ENCODE results near the gene PIAS4.

PIAS4 gene

GRCh38 chr19:3977242-3978143 lies 30.0 kb upstream of the PIAS4 start:
- peak; percentile 44 for DNase-seq

DNA sequence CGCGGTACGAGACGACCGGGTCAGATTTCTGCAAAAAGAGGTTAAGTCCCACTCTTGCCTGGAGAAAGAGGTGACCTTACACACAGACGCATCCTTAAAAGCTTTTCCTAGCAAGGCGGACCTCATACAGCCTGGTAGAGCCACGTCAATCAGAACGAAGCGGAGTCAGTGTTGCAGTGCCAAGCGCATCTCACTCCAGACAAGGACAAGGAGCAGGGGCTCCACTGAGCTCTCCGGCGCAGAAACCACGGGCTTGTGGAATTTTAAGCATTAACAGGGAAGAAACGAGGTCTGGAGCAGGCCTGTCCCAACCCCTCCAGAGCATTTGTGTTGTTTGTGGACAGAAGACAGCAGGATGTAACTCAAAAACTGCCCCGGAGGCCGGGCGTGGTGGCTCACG lies 29.4 kb upstream of the PIAS4 start:
- DNase-seq: no peak

DNA sequence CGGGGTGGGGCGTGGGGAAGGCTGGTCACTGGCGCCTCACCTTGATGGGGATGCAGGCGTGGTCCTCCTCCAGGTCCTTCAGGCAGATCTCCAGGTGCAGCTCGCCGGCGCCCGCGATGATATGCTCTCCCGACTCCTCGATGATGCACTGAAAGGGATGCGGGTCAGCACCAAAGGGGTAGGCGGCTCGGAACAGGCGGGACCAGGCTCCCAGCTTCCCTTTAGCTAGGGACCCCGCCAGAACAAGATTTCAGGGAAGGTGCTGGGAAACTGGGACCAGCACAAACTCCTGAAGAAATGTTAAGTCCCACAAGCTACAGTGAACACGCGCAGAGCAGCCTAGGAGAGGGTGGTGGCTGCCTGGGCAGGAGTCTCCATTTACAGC lies 28.3 kb upstream of the PIAS4 start:
- peak; percentile 25 for DNase-seq

DNA sequence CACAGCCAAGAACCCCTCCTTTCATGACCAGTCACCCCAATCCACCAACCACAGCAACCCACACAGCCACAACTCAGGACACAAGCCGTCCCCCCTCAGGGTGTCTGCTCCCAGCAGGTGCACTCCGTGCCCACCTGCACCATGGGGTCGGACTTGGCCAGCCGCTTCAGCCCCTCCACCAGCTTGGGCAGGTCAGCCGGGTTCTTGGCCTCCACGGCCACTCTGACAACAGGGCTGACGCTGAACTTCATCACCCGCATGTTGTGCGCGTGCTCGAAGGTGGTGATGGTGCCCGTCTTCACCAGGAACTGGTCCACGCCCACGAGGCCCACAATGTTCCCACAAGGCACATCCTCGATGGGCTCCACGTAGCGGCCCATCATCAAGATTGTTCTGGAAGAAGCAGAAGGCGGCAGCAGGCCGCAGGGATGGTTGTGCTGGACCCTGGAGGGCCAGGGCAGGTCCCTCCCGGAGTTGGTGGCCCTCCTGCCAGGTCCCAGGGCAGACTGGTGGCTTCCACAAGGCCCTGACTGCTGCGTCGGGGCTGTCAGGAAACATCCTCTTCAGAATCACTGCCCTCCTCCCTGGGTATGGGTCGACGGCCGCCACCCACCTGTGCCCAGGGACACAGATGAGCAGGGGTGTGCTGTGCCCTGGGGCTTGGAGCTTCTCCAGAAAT lies 27.7 kb upstream of the PIAS4 start:
- peak; percentile 38 for DNase-seq

DNA sequence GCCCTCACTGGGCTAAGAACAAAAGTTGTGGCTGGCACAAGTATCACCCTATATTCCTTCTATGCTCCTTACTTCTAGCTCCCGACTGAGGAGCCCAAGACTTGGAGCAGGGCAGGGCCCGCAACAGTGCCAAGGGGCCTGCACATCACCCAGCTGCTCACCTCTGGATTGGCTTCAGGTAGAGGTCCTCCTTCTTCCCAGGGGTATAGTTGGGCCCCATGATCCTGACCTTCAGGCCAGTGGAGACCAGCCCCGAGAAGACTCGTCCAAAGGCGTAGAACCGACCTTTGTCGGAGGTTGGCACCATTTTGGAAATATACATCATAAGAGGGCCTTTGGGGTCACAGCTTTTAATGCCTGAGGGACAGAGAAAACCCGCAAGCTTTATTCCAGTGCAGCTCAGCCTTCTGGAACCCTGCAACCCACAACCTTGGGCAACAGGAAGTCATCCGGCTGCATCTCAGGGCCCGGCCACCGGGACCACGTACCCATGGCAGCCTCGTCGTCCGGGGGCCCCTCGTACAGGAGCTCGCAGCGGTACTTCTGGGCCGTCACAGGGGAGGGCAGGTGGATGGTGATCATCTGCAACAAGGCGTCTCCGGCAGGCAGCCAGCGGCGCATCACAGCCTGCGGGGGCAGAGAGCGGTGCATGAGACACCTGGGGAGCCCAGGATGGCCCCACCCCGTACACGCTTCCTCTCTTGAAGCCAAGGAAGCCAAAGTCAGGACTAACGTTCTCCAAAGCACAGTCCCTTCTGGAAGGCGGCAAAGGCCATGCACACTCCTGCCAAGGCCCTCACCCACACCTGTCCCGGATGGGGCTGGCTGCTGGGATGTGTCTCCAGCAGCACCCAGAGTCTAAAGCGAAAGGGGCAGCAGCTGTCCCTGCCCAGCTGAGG lies 26.9 kb upstream of the PIAS4 start:
- DNase-seq: peak; percentile 30

GRCh38 chr19:3981373-3981735 lies 26.2 kb upstream of the PIAS4 start:
- no peak for DNase-seq

GRCh38 chr19:3981736-3982681 lies 25.5 kb upstream of the PIAS4 start:
- DNase-seq: no peak

GRCh38 chr19:3982701-3983541 lies 24.6 kb upstream of the PIAS4 start:
- DNase-seq: no peak

GRCh38 chr19:3983542-3983914 lies 24.0 kb upstream of the PIAS4 start:
- no peak for DNase-seq

GRCh38 chr19:3983936-3984583 lies 23.5 kb upstream of the PIAS4 start:
- DNase-seq: no peak

- no peak for DNase-seq
These were observed 23.0 kb upstream of the PIAS4 start for GRCh38 chr19:3984584-3984907.

DNA sequence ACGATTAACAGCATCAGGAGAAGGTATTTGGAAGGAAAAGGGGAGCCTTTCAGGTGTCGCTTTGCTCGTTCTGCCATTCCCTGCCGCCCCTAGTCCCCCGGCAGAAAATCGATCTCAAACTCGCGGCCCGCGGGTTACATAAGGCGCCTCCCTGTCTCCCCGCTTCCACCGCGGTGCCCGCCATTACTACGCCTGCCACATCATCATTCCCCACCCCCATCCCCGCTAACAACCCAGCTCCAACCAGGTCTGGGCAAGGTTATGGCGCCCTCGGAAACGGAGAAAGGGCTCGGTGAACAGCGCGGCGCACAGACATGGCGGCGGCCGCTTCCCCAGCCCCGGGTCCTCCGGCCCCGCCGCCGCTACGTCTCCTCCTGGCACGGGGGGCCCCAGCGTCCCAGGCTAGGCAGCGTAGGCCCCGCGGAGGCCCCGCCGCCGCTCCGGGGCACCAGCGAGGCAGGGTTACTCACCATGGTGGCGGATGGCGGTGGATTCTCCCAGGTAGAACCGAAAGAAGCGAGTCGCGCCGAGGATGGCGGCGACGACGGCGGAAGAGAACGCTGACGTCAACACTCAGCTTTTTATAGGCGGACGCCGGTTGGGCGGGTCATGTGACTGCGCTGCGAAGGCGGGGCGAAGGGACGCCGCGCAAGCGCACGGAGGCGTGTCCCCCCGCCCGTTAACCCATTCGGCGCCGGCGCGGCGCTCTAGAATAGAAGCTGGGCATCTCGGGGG lies 22.5 kb upstream of the PIAS4 start, which contains the start of gene EEF2:
Gene EEF2, minus strand, starts transcription at position 556 of the 735 bp plus-strand sequence. Its CDS starts 83 bp downstream, at position 473.
- peak; percentile 95 for DNase-seq

GRCh38 chr19:3985643-3986259 lies 21.8 kb upstream of the PIAS4 start:
- DNase-seq: peak; percentile 41

- peak; percentile 43 for DNase-seq
These were observed 21.1 kb upstream of the PIAS4 start for GRCh38 chr19:3986260-3987041.

DNA sequence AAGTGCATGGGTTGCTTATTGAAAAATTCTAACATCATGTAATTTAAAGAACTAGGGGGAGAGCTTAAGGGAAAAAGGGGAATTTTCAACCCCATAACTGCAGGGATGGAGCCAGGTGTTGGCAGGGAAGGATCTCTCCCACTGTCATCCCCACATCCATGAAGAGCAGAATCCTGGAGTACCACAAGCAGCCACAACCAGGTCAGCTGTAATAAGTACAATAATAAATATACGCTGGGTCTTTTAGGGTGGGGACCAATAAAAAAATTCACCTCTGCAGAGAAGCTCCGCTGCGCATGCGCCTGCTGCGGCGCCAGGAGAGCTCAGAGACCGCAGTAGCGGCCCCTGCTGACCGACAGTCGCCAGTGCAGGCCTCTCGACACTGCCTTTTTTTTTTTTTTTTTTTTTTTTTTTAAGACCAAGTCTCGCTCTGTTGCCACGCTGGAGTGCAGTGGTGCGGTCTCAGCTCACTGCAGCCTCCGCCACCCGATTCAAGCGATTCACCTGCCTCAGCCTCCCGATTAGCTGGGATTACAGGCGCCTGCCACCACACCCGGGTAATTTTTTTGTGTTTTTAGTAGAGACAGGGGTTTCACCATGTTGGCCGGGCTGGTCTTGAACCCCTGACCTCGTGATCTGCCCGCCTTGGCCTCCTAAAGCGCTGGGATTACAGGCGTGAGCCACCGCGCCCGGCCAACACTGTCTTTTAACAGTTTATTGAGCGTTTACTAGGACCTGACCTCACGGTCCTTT lies 19.7 kb upstream of the PIAS4 start:
- DNase-seq: peak; percentile 89

DNA sequence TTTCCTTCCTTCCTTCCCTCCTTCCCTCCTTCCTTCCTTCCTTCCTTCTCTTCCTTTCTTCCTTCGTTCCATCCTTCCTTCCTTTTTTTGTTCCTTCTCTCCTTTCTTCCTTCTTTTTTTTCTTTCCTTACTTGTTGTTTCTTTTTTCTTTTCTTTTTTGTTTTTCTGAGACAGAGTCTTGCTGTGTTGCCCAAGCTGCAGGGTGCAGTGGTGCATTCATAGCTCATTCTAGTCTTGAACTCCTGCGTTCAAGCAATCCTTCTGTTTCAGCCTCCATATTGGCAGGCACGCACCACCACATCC lies 16.8 kb upstream of the PIAS4 start:
- no peak for DNase-seq

GRCh38 chr19:3995607-3996006 lies 11.9 kb upstream of the PIAS4 start:
- no peak for DNase-seq

All from right forelimb (tissue), 1 donor.